GM12875 (cell line): ENCODE measurements around the gene USP3.

Experiments used
- H3K4me3 ChIP-seq: one replicate; pipeline ENCODE4 v1.5.1; 2011; ENCODE audit warnings: low read depth, low read length, control low read depth
- CTCF ChIP-seq: IDR thresholded peaks from 2 replicates; pipeline ENCODE4 v1.5.1; 2011; ENCODE audit warnings: low read depth, mild to moderate bottlenecking, control low read depth, inconsistent platforms, low read length, moderate library complexity, borderline replicate concordance; ENCODE audit not compliant: insufficient read depth

The USP3 gene

GRCh38 chr15:63476229-63476632 lies 28.2 kb upstream of the USP3 start:
- TF ChIP-seq CTCF = no peak
- no peak overlapping the region for H3K4me3 ChIP-seq

DNA sequence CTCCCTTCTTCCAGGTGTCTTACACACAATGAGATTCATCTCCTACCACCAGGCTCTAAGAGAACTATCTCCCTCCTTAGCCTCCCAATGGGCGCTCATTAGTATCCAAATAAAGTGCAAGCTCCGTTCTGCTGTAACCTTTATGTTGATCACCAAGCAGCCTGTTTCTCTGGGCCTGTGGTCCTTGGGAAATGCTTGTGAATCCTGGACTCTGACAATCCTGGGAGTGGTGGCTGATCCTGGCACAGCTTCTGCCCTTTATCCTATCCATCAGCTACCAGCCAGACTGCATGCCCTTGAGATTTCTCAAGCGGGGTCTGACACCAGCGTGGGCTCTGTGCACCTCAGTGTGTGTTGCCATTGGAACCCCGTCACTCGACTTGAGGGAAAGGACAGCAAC lies 26.1 kb upstream of the USP3 start:
- H3K4me3 ChIP-seq = no peak overlapping the region

GRCh38 chr15:63480441-63480821 lies 24.0 kb upstream of the USP3 start:
- H3K4me3 ChIP-seq = no peak overlapping the region

More for the DNA sequence above, 26.1 kb upstream of the USP3 start:
- TF ChIP-seq CTCF = no peak

GRCh38 chr15:63481105-63481810 lies 23.1 kb upstream of the USP3 start:
- no peak for TF ChIP-seq CTCF
- no peak overlapping the region for H3K4me3 ChIP-seq

More at GRCh38 chr15:63480441-63480821, 24.0 kb upstream of the USP3 start:
- no peak for TF ChIP-seq CTCF

DNA sequence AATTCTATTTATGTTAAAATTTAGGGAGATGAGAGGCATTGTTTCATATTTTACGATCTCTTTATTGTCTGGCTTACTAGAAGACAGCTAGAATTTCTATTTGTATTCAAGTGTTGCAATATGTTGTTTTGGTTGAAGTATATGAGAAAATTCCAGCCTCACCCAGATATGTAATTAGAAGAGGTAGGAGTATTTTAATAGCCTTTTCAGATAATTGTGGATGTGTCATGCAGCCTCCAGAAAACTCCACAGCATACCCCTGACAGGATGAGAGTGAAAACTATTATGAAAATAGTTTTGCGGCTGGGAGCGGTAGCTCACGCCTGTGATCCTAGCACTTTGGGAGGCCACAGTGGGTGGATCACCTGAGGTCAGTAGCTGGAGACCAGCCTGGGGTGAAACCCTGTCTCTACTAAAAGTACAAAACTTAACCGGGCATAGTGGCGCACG lies 21.5 kb upstream of the USP3 start:
- H3K4me3 ChIP-seq = no peak overlapping the region
- no peak for TF ChIP-seq CTCF

GRCh38 chr15:63483521-63484371 lies 20.6 kb upstream of the USP3 start:
- TF ChIP-seq CTCF = no peak
- H3K4me3 ChIP-seq = no peak overlapping the region
